GM21360 (cell line): ENCODE measurements around the gene MAP4K3.

Experiments
- ATAC-seq: cut with Tn5 transposase; IDR thresholded peaks from one replicate; pipeline ENCODE4 v1.9.1; 2021; ENCODE audit warnings: mild to moderate bottlenecking, moderate library complexity; ENCODE audit not compliant: unreplicated experiment

The MAP4K3 gene

GRCh38 chr2:39213015-39213414, 224.1 kb downstream of the MAP4K3 start:
- ATAC-seq: no peak

DNA sequence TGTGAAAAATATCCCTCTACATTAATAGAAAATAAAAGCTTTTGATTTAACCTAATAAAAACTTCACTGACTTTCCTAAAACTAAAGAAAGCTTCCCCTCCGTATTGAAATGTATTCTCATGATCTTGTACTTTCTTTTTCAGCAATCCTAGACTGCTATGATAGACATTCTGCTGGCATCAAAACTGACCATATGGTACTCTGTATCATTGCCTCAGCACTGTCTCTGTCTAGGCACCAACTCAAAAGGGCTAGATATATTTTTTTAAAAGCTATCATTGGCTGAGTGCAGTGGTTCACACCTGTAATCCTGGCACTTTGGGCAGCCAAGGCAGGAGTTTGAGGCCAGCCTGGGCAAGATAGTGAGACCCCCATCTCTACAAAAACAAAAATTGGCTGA, 226.2 kb downstream of the MAP4K3 start:
- ATAC-seq: no peak

DNA sequence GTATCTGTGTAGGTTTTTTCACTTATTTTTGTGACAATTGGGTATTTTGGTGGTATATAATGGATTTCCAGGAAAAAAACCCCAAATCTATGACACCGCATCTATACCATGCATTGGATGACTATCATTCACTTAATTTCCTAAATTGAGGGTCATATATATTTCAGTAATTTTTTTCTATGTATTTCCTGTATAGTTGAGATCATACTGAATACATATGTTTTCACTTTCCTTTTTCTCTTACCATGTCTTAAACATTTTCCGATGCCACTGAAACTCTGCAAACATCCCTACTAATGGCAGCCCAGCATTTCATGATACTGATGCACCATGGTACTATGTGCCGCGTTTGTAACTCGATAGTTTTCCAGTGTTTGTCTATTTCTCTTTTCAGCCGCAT, 233.7 kb downstream of the MAP4K3 start:
- no peak for ATAC-seq

DNA sequence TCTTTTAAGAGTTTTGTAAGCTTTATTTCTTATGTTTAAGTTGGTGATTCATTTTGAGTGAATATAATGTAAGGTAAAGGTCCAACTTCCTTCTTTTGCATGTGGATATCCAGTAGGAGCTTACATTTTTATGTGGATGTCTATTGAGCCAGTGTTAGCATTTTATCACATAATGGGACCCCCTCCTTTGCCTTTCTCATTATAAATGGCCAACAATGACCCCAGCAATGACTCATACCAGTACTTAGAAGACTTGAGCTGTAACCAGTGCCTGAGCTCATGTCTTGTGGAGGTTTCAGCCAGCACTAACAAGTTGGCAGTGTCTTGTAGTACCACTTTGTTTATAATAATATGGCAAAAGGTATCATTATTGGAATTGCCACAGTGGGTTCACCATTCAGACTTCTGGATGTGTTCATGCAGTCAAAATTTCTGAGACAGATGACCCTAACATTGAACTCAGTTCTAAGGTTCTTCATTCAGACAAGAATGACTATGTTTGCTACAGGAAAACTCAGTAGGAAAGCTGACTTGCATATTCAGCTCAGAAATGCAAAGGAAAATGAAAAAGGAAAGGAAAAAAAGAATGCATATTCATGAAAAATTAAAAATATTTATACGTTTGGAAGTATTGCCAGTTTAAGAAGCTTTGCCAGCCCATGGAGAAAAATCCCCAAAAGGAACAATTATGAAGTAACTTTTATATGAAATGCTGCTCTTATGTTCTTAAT, 234.3 kb downstream of the MAP4K3 start:
- no peak for ATAC-seq
